HG02610 (cell line): ENCODE measurements around the gene PURA.

Experiments
- ATAC-seq: cut with Tn5 transposase; IDR thresholded peaks from one replicate; pipeline ENCODE4 v1.9.1; 2021; ENCODE audit warnings: mild to moderate bottlenecking, moderate library complexity; ENCODE audit not compliant: unreplicated experiment

PURA gene

GRCh38 chr5:140113699-140114263, at the start of gene PURA:
PURA (plus strand) TSS chr5:140114109; CDS start chr5:140114182, 73 bp downstream.
- ATAC-seq = peak; percentile 86

GRCh38 chr5:140072812-140073211, 41.1 kb upstream of the PURA start:
- ATAC-seq = no peak

- no peak for ATAC-seq
Observed at GRCh38 chr5:140073296-140073695, 40.6 kb upstream of the PURA start.

GRCh38 chr5:140075371-140075770, 38.5 kb upstream of the PURA start:
- no peak for ATAC-seq

GRCh38 chr5:140076142-140076541, 37.8 kb upstream of the PURA start:
- no peak for ATAC-seq

- no peak for ATAC-seq
Observed at GRCh38 chr5:140076788-140077187, 37.1 kb upstream of the PURA start.

- no peak for ATAC-seq
Observed at GRCh38 chr5:140083120-140083519, 30.8 kb upstream of the PURA start.

- no peak for ATAC-seq
Observed at GRCh38 chr5:140083650-140084049, 30.3 kb upstream of the PURA start.

GRCh38 chr5:140084541-140084940, 29.4 kb upstream of the PURA start:
- ATAC-seq = no peak

GRCh38 chr5:140090251-140090650, 23.7 kb upstream of the PURA start:
- no peak for ATAC-seq

GRCh38 chr5:140093179-140093578, 20.7 kb upstream of the PURA start:
- ATAC-seq = no peak

GRCh38 chr5:140093866-140094265, 20.0 kb upstream of the PURA start:
- no peak for ATAC-seq

- no peak for ATAC-seq
Observed at GRCh38 chr5:140094889-140095288, 19.0 kb upstream of the PURA start.

GRCh38 chr5:140101179-140101578, 12.7 kb upstream of the PURA start:
- no peak for ATAC-seq

- ATAC-seq = no peak
Observed at GRCh38 chr5:140103154-140103553, 10.8 kb upstream of the PURA start.

- no peak for ATAC-seq
Observed at GRCh38 chr5:140104100-140104499, 9.8 kb upstream of the PURA start.

- no peak for ATAC-seq
Observed at GRCh38 chr5:140106101-140106500, 7.8 kb upstream of the PURA start.

GRCh38 chr5:140106805-140107311, 7.1 kb upstream of the PURA start:
- no peak for ATAC-seq

GRCh38 chr5:140107312-140108092, 6.4 kb upstream of the PURA start:
- ATAC-seq = peak; percentile 90

GRCh38 chr5:140108093-140109017, 5.6 kb upstream of the PURA start:
- ATAC-seq = no peak

GRCh38 chr5:140109018-140109758, 4.7 kb upstream of the PURA start:
- no peak for ATAC-seq
